HEK293 (cell line): ENCODE data around the gene LCE2A.

Experiments
- CTCF ChIA-PET: fragments of 350-600 bp; formaldehyde crosslinking; extraction: SDS; loops from one replicate; lab custom pipeline; 2021; ENCODE audit warnings: antibody characterized with exemption; lab: Yijun Ruan, JAX
- POLR2A ChIA-PET: fragments of 300-600 bp; formaldehyde crosslinking; extraction: SDS; loops from one replicate; lab custom pipeline; 2020; ENCODE audit warnings: antibody characterized with exemption, inconsistent platforms; lab: Yijun Ruan, JAX
- H3K27ac ChIP-seq: fragments of 200-500 bp; sonication (Bioruptor generic); 2 replicates; pipeline ENCODE4 v1.5.1; 2014; ENCODE audit warnings: low read depth, low read length, control low read depth, inconsistent platforms; ENCODE audit errors: extremely low read depth
- H3K36me3 ChIP-seq, 2 experiments: fragments of 200-500 bp in 1 of 2; sonication (Bioruptor generic) in 1 of 2; 1 replicate in 1 of 2; 2 replicates in 1 of 2; pipeline ENCODE4 v1.5.1; 2014 to 2017; ENCODE audit warnings: inconsistent platforms in 2 of 2, low read length in 2 of 2; ENCODE audit not compliant: control insufficient read depth in 2 of 2, insufficient read depth in 1 of 2
- H3K4me1 ChIP-seq: fragments of 200-500 bp; sonication (Bioruptor generic); 2 replicates; pipeline ENCODE4 v1.5.1; 2014; ENCODE audit warnings: mild to moderate bottlenecking, low read length, inconsistent platforms; ENCODE audit not compliant: control insufficient read depth, insufficient read depth
- H3K4me3 ChIP-seq: 2 replicates; pipeline ENCODE4 v1.5.1; 2011; ENCODE audit warnings: low read depth, mild to moderate bottlenecking, control low read depth, low read length, moderate library complexity
- H3K9me3 ChIP-seq: fragments of 200-500 bp; sonication (Bioruptor generic); 2 replicates; pipeline ENCODE4 v1.5.1; 2014; ENCODE audit warnings: low read depth, low read length, inconsistent platforms; ENCODE audit not compliant: control insufficient read depth, insufficient read depth
- CTCF ChIP-seq: fragments of 450-650 bp; formaldehyde crosslinking; IDR thresholded peaks from 2 replicates; pipeline ENCODE4 v1.5.1; 2016; ENCODE audit warnings: missing biosample characterization, missing genetic modification characterization
- FEZF1 ChIP-seq: fragments of 450-650 bp; formaldehyde crosslinking; IDR thresholded peaks from 2 replicates; pipeline ENCODE4 v1.5.1; 2016; ENCODE audit warnings: missing biosample characterization, missing genetic modification characterization
- KLF10 ChIP-seq: fragments of 450-650 bp; IDR thresholded peaks from 2 replicates; pipeline ENCODE4 v1.5.1; 2018; ENCODE audit warnings: missing biosample characterization, mild to moderate bottlenecking, missing genetic modification characterization
- KLF8 ChIP-seq: fragments of 450-650 bp; formaldehyde crosslinking; IDR thresholded peaks from 2 replicates; pipeline ENCODE4 v1.5.1; 2016; ENCODE audit warnings: missing biosample characterization, missing genetic modification characterization
- KLF9 ChIP-seq: fragments of 450-650 bp; formaldehyde crosslinking; IDR thresholded peaks from 2 replicates; pipeline ENCODE4 v1.5.1; 2016; ENCODE audit warnings: missing biosample characterization, missing genetic modification characterization, low read depth
- MYNN ChIP-seq: fragments of 450-650 bp; formaldehyde crosslinking; IDR thresholded peaks from 2 replicates; pipeline ENCODE4 v1.5.1; 2016; ENCODE audit warnings: missing biosample characterization, missing genetic modification characterization, borderline replicate concordance
- SP7 ChIP-seq: fragments of 450-650 bp; formaldehyde crosslinking; IDR thresholded peaks from 2 replicates; pipeline ENCODE4 v1.5.1; 2016; ENCODE audit warnings: missing biosample characterization, missing genetic modification characterization
- ZNF10 ChIP-seq: fragments of 450-650 bp; formaldehyde crosslinking; IDR thresholded peaks from 2 replicates; pipeline ENCODE4 v1.5.1; 2017; ENCODE audit warnings: missing biosample characterization, missing genetic modification characterization
- ZNF121 ChIP-seq: fragments of 450-650 bp; formaldehyde crosslinking; IDR thresholded peaks from 2 replicates; pipeline ENCODE4 v1.5.1; 2016; ENCODE audit warnings: missing biosample characterization, missing genetic modification characterization
- ZNF404 ChIP-seq: fragments of 450-650 bp; formaldehyde crosslinking; IDR thresholded peaks from 2 replicates; pipeline ENCODE4 v1.5.1; 2017; ENCODE audit warnings: missing biosample characterization, missing genetic modification characterization
- ZNF560 ChIP-seq: fragments of 450-650 bp; formaldehyde crosslinking; IDR thresholded peaks from 2 replicates; pipeline ENCODE4 v1.5.1; 2017; ENCODE audit warnings: missing biosample characterization, missing genetic modification characterization, borderline replicate concordance
- ZNF624 ChIP-seq: fragments of 450-650 bp; formaldehyde crosslinking; IDR thresholded peaks from 2 replicates; pipeline ENCODE4 v1.5.1; 2017; ENCODE audit warnings: missing biosample characterization, missing genetic modification characterization
- ZNF768 ChIP-seq: fragments of 450-650 bp; formaldehyde crosslinking; IDR thresholded peaks from 2 replicates; pipeline ENCODE4 v1.5.1; 2018; ENCODE audit warnings: missing biosample characterization, mild to moderate bottlenecking, missing genetic modification characterization
- ZNF777 ChIP-seq: fragments of 450-650 bp; formaldehyde crosslinking; IDR thresholded peaks from 2 replicates; pipeline ENCODE4 v1.5.1; 2017; ENCODE audit warnings: missing biosample characterization, missing genetic modification characterization, borderline replicate concordance
- ZNF785 ChIP-seq: fragments of 450-650 bp; formaldehyde crosslinking; IDR thresholded peaks from 2 replicates; pipeline ENCODE4 v1.5.1; 2016; ENCODE audit warnings: missing biosample characterization, missing genetic modification characterization
- TF ChIP-seq, protein P1 (sequence below): fragments of 450-650 bp; formaldehyde crosslinking; IDR thresholded peaks from 2 replicates; pipeline ENCODE4 v1.5.1; 2016; ENCODE audit warnings: missing biosample characterization, missing genetic modification characterization, low read depth
- TF ChIP-seq, protein P2 (sequence below): fragments of 450-650 bp; IDR thresholded peaks from 2 replicates; pipeline ENCODE4 v1.5.1; 2018; ENCODE audit warnings: missing biosample characterization, mild to moderate bottlenecking, missing genetic modification characterization
- TF ChIP-seq, protein P3 (sequence below): fragments of 450-650 bp; formaldehyde crosslinking; IDR thresholded peaks from 2 replicates; pipeline ENCODE4 v1.5.1; 2017; ENCODE audit warnings: missing biosample characterization, missing genetic modification characterization
- TF ChIP-seq, protein P4 (sequence below): fragments of 450-650 bp; formaldehyde crosslinking; IDR thresholded peaks from 2 replicates; pipeline ENCODE4 v1.5.1; 2017; ENCODE audit warnings: missing biosample characterization, missing genetic modification characterization

Gene LCE2A

DNA sequence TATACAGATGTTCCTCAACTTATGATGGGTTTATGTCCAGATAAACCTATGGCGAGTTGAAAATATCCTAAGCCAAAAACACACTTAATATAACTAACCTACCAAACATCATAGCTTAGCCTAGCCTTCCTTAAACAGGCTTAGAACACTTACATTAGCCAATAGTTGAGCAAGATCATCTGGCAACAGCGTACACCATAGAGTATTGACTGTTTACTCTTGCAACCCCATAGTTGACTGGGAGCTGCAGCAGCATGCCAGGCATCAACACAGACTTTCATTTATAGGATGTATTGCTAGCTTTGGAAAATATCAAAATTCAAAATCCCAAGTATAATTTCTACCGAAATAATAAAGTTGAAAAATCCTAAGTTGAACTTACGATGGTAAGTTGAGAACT is 40.5 kb upstream of the LCE2A start:
- H3K4me3 ChIP-seq, result no peak overlapping the region
- no peak overlapping the region for H3K27ac ChIP-seq
- TF ChIP-seq, protein P1, sequence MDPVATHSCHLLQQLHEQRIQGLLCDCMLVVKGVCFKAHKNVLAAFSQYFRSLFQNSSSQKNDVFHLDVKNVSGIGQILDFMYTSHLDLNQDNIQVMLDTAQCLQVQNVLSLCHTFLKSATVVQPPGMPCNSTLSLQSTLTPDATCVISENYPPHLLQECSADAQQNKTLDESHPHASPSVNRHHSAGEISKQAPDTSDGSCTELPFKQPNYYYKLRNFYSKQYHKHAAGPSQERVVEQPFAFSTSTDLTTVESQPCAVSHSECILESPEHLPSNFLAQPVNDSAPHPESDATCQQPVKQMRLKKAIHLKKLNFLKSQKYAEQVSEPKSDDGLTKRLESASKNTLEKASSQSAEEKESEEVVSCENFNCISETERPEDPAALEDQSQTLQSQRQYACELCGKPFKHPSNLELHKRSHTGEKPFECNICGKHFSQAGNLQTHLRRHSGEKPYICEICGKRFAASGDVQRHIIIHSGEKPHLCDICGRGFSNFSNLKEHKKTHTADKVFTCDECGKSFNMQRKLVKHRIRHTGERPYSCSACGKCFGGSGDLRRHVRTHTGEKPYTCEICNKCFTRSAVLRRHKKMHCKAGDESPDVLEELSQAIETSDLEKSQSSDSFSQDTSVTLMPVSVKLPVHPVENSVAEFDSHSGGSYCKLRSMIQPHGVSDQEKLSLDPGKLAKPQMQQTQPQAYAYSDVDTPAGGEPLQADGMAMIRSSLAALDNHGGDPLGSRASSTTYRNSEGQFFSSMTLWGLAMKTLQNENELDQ (tag by site-specific recombination), result no peak
- TF ChIP-seq ZNF121 (tag by site-specific recombination), result no peak
- no peak for TF ChIP-seq ZNF785 (tag by site-specific recombination)
- no peak for TF ChIP-seq SP7
- TF ChIP-seq, protein P2, sequence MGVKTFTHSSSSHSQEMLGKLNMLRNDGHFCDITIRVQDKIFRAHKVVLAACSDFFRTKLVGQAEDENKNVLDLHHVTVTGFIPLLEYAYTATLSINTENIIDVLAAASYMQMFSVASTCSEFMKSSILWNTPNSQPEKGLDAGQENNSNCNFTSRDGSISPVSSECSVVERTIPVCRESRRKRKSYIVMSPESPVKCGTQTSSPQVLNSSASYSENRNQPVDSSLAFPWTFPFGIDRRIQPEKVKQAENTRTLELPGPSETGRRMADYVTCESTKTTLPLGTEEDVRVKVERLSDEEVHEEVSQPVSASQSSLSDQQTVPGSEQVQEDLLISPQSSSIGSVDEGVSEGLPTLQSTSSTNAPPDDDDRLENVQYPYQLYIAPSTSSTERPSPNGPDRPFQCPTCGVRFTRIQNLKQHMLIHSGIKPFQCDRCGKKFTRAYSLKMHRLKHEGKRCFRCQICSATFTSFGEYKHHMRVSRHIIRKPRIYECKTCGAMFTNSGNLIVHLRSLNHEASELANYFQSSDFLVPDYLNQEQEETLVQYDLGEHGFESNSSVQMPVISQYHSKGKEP, result no peak
- TF ChIP-seq FEZF1, result no peak
- no peaks in the 10 kb centered on the region for H3K9me3 ChIP-seq
- CTCF ChIA-PET, result interaction anchor here (0.8 to 0.9 kb wide), 3 partner anchors 24 to 534 kb away, joined by 3 to 4 read pairs (median 3); no protein-coding TSS in a partner anchor
- H3K36me3 ChIP-seq, result no peaks in the 10 kb centered on the region
- POLR2A ChIA-PET, result no interaction called here
- no peaks in the 10 kb centered on the region for H3K4me1 ChIP-seq

DNA sequence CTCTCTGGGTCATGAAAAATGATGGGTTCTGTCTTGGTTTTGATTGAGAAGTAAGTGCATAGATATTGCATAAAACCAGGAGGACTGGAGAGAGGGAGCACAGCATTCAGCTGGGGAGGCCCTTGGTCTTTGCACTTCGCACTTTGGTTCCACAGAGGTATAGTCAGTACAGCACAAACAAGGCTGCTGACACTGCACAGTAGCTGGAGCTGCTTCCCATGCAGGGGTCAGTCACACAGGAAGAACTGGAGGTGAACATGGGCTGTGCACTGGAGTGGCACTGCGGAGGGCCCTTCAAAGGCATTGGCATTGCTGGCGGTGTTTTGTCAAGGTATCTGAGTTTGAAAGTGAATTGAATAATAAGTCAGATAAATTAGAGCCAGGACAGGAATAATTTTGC is 39.5 kb upstream of the LCE2A start:
- no peak for TF ChIP-seq KLF10 (tag by site-specific recombination)
- no peak for TF ChIP-seq CTCF
- no peak for TF ChIP-seq FEZF1
- TF ChIP-seq ZNF560, result no peak
- TF ChIP-seq, protein P3, sequence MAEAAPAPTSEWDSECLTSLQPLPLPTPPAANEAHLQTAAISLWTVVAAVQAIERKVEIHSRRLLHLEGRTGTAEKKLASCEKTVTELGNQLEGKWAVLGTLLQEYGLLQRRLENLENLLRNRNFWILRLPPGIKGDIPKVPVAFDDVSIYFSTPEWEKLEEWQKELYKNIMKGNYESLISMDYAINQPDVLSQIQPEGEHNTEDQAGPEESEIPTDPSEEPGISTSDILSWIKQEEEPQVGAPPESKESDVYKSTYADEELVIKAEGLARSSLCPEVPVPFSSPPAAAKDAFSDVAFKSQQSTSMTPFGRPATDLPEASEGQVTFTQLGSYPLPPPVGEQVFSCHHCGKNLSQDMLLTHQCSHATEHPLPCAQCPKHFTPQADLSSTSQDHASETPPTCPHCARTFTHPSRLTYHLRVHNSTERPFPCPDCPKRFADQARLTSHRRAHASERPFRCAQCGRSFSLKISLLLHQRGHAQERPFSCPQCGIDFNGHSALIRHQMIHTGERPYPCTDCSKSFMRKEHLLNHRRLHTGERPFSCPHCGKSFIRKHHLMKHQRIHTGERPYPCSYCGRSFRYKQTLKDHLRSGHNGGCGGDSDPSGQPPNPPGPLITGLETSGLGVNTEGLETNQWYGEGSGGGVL, result no peak
- no peak for TF ChIP-seq ZNF404 (tag by site-specific recombination)
- TF ChIP-seq ZNF785 (tag by site-specific recombination), result no peak
- no peak for TF ChIP-seq ZNF624 (tag by site-specific recombination)
- no peak for TF ChIP-seq KLF9 (tag by site-specific recombination)
- TF ChIP-seq MYNN, result no peak
- TF ChIP-seq, protein P4, sequence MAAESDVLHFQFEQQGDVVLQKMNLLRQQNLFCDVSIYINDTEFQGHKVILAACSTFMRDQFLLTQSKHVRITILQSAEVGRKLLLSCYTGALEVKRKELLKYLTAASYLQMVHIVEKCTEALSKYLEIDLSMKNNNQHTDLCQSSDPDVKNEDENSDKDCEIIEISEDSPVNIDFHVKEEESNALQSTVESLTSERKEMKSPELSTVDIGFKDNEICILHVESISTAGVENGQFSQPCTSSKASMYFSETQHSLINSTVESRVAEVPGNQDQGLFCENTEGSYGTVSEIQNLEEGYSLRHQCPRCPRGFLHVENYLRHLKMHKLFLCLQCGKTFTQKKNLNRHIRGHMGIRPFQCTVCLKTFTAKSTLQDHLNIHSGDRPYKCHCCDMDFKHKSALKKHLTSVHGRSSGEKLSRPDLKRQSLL (tag by site-specific recombination), result no peak
- TF ChIP-seq KLF8 (tag by site-specific recombination), result no peak
- no peak for TF ChIP-seq ZNF768 (tag by site-specific recombination)
- TF ChIP-seq ZNF777 (tag by site-specific recombination), result no peak
- TF ChIP-seq ZNF10 (tag by site-specific recombination), result no peak
- CTCF ChIA-PET, result no interaction called here
- no peaks in the 10 kb centered on the region for H3K36me3 ChIP-seq
- no peak overlapping the region for H3K27ac ChIP-seq
- POLR2A ChIA-PET, result no interaction called here
- no peak overlapping the region for H3K4me3 ChIP-seq
- no peaks in the 10 kb centered on the region for H3K9me3 ChIP-seq
- H3K4me1 ChIP-seq, result no peaks in the 10 kb centered on the region
